DLD1 (cell line): ENCODE measurements around the gene BTBD9.

Experiments
- in situ Hi-C: cut with HindIII; loops from 2 replicates; pipeline ENCODE4 v1.10.0; 2017; ENCODE audit warnings: low sequenced_read_pairs

The BTBD9 gene

GRCh38 chr6:38639498-38640215 lies at the start of gene BTBD9:
Gene BTBD9 (minus strand): TSS chr6:38639929.
- in situ Hi-C loops: no loop called here

DNA sequence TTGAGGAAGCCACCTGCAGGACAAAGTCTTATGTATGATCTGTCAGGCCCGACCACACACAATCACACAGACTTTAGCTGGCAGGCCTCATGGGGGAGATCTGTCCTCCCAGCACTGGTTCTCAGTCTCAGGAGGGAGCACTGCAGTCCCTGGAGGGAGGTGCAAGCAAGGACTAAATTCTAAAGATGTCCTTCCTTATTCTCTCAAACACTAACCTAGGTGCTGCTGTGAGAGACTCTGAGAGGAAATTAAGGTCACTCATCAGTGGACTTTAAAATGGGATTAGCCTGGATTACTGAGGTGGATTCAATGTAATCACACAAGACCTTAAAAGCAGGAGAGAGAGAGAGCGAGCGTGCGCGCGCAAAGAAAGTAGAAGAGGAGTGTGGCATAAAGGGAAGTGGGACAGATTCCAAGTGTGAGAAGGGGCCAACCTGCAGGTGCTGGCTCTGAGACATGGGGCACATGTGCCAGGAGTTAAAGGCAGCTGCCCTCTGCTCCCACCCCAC lies 48.9 kb upstream of the BTBD9 start:
- in situ Hi-C loops: no loop called here

- in situ Hi-C loops: no loop called here
These were observed 47.8 kb upstream of the BTBD9 start for GRCh38 chr6:38687549-38687948.

DNA sequence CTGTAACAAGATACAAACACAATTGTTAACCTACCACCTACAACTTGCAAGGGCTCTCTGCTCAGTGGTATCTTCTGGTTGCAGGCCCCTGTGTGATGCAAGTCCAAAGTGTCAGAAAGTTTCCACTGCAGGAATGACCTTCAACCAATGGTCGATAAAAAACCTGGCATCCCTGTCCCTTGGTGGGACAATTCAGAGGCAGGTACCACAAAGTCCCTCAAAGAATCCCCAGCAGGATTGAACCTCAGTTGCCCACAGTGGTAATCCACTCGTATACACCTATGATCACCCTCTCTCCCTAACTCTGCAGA lies 47.3 kb upstream of the BTBD9 start:
- in situ Hi-C loops: no loop called here

DNA sequence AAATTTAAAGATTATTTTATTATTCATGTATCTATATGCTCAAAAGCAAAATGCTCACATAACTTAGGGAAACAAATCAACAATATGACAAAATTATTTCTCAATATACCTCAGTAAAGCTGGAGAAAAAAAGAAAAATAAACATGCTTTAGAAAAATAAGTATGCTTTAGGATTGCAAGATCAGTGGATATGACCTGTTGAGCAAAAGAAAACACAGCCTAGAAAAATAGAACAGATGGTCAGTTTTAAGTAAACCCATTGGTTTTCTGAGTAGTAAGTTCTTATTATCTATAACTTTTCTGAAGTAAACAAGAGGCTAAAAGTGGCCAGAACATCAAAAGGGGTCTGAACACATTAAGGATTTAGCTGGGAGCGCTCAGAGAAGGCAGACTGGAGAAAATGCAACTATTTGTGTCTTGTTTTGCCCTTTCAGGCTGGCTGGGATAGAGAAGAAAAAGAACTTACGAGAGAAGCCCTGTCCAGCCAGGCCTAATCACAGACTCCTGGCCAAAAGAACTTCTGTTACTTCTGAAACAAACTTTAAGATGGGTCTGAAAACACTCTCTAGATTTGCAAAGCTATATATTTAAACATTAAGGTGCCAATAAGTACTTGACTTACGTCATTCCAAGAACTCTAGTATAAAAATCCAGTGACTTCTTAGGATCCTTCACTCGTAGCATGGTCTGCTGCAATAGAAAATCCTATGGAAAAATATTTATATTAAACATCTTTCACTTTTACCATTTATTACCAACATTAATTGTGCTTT lies 46.7 kb upstream of the BTBD9 start:
- in situ Hi-C loops: no loop called here

- in situ Hi-C loops: no loop called here
These were observed 45.2 kb upstream of the BTBD9 start for GRCh38 chr6:38684904-38685303.

GRCh38 chr6:38684237-38684636 lies 44.5 kb upstream of the BTBD9 start:
- in situ Hi-C loops: no loop called here

DNA sequence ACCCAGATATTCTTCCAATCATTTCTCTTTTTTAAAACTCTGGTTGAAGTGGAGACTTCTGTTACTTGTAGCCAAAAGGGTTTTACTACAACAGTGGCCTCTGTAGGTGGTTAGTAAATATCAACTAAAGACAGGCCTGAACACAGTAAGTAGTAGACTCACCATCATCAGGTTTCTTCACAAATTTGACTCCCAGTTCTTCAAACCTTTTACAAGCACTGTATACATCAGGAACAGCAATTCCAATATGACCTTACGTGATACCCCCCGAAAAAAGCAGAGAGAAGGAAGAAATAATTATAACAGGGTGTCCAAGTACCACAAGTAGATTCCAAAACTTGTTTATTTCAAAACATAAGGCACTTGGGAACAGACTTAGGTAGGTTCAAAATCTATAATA lies 42.1 kb upstream of the BTBD9 start:
- in situ Hi-C loops: no loop called here

DNA sequence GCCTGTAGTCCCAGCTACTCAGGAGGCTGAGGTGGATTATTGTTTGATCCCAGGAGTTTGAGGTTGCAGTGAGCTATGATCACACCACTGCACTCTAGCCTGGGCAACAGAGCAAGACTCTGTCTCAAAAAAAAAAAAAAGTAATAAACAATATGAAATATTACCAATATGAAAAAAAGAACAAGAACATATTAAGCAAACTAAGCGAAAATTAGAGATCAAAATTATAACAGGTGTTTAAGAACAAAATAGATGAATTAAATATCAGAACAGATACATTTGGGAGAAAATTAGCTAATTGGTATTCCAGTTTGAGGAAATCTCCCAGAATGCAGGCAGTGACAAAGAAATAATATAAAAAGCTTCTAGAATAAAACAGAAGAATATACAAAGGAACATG lies 39.9 kb upstream of the BTBD9 start:
- in situ Hi-C loops: no loop called here

DNA sequence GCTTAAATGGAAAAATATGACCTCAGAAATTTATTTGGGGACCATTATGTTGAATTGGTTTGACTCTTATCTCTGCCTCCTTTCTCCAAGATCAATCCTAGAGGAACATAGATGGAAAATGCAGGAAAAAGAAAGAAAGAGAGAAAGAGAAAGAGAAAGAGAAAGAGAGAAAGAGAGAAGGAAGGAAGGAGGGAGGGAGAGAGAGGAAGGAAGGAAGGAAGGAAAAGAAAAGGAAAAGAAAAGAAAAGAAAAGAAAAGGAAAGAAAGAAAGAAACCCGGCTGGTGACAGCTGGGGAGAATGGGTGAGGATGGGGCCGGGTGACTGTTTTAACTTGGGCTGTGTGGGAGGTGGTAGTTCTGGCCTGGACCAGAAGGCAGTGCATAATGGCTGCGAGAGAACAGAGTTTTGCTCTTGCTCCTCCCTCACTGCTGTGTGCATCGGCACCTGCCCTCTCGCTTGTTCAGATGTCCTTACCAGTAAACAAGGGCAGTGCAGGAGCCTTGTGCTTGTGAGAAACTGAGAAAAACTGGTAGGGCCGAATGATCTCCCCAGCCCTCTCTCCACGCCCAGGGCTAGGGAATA lies 38.5 kb upstream of the BTBD9 start:
- in situ Hi-C loops: no loop called here

GRCh38 chr6:38676974-38677544 lies 37.3 kb upstream of the BTBD9 start:
- in situ Hi-C loops: no loop called here

DNA sequence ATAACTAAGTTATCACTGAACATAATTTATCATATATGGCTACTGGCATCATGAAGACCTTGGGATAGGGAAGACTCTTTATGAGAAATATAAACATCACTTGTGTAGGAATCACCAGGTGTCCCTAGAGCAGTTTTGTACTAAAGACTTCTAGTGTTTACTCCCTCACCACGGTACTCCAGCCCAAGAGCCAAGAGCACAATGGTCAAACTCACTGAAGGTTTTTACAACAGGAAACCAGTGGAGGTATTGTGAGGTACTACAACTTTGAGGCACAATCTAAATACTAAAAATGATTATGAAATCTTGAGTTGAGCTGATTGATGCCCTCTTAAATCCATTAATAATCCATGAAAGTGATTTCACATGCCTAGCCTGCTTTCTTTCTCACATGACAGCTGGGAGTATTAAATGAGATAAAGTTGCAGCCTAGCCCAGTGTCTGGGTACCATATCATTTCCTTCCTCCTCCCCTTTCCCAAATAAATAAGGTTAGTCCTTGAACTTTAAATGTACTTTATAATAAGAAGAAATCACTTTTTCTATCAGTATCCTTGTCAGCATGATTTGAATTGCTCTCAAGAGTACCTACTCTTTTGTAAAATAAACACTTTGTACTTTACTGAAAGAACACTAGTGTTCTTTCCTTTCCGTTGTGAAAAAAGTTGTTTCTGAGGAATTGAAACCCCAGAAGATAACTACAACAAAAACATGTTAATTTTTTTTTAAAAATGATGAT lies 36.7 kb upstream of the BTBD9 start:
- in situ Hi-C loops: no loop called here

- in situ Hi-C loops: no loop called here
These were observed 33.9 kb upstream of the BTBD9 start for GRCh38 chr6:38673397-38674165.

DNA sequence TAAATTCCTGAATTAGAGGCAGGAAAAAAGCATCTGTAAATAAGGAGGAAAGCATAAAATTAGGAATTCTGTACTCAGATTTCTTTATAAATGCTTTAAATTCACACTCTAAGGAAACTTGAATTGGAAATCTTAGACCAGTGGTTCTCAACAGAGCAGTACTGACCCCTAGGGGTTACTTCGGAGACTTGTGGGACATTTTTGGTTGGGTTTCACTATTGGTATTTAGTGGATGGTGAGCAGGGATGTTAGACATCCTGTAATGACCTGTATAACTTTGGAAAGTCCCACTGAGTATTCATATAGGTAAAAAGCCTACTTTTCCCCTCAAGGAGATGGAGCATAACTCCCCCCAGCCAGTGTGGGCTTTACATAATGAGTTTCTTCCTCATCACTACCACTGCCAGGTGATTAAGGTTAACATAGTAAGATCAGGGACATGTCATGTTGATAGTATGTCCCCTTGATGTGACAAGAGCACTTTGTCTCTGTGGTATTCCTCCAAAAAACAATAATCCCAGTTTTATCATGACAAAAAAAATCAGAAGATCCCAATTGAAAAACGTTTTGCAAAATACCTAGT lies 32.2 kb upstream of the BTBD9 start:
- in situ Hi-C loops: no loop called here

- in situ Hi-C loops: no loop called here
These were observed 18.9 kb upstream of the BTBD9 start for GRCh38 chr6:38658418-38659167.

DNA sequence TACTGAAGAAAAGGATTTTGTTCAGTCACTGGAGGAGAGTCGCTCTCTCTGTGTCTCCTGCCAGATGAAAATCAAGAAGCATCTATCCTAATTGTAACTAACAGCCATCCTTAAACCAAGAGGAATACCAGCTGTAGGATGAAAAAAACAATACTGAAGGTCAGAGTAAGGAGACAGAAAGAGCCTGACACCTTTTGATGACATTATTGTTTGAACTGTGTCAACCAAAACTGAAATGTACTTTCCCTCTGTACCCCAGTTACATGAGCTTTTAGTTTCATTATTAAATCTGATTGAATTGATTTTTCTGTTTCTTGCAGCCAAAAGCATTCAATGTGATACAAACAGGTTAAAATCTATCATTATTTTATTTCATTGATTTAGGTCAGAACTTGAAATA lies 17.2 kb upstream of the BTBD9 start:
- in situ Hi-C loops: no loop called here

DNA sequence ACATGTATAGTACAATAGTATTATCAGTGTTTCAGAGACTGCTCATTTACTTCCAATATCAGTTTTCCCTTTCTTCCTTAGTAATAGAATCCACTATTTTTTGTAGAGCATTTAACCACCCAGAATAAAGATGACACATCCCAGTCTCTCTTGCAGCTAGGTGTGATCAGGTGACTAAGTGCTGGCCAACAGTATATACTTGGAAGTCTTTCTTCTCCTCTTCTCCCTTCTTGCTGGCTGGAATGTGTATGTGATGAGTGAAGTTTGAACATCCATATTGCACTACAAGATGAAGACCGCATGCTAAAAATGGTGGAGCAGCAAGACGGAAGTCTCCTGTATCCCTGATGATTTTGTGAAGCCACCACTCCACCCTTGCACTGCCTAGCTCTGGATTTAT lies 14.5 kb upstream of the BTBD9 start:
- in situ Hi-C loops: no loop called here

DNA sequence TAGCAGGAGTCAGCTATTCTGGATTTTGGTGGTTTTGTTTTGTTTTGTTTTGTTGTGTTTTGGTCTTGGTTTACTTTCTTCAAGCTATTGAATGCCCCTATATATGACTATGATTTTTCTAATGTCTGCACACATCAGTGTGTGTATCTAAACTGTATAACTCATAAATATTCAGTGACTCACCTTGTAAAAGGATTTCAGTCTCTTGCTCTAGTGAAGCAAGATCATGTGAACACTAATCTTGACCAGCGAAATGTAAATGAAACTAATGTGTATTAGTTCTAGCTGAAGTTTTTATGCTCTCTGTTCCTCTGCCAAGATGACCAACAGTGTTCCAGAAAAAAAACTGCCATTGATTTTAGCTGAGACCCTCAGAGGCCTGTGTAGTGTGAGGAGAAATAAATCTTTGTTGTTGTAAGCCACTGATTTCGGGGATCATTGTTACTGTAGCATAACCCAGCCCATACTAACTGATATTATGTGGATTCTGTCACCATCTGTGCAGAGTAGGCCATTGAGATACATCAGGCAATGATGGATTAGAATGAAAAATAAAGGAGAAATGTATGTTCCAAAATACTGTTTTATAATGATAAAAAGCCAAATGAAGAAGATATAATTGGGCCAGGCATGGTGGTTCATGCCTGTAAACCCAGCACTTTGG lies 11.5 kb upstream of the BTBD9 start:
- in situ Hi-C loops: no loop called here
